ENCODE data around the gene CAND1. TPM values are rescaled to one million over a fixed set of nuclear protein-coding genes. Genes with fewer than 3 reads are reported as not detected.
A peak's percentile ranks its signal among the peaks of the same experiment; 100 is the strongest.

Gene CAND1
- 10 to 100 TPM; 32.6 to 57.2 (median 36.3) TPM for total RNA-seq
- 10 to 100 TPM; 10.2 to 11.7 TPM for polyA plus RNA-seq
- long read RNA-seq, donor 1, full-length matches to known transcripts: 15 of 30 reads
- long read RNA-seq, donor 1, partial matches to known transcripts: 9 of 30 reads
- long read RNA-seq, donor 1, other reads (novel, unspliced or antisense): 6 of 30 reads
- long read RNA-seq, donor 2, full-length matches to known transcripts: 23 of 30 reads
- long read RNA-seq, donor 2, partial matches to known transcripts: 4 of 30 reads
- long read RNA-seq, donor 2, other reads (novel, unspliced or antisense): 3 of 30 reads
- long read RNA-seq, donor 3, full-length matches to known transcripts: 31 of 49 reads
- long read RNA-seq, donor 3, partial matches to known transcripts: 14 of 49 reads
- long read RNA-seq, donor 3, other reads (novel, unspliced or antisense): 4 of 49 reads

- intact Hi-C loops (cut with DNase I): loop anchor here in 1 of 10 donors (5.0 kb wide), 1 partner anchor 378 kb away; the partner anchor contains the start of gene DYRK2
- DNase-seq (peak; percentile 97 to 99), ATAC-seq (peak; percentile 93 to 97 (median 95))
- Histone ChIP-seq H3K36me3 (peaks cover 0 to 9% (median 0%) of the 10 kb centered on the region in 9 donors), H3K9me3 (no peaks in the 10 kb centered on the region), H3K4me1 (peaks cover 0 to 47% (median 39%) of the 10 kb centered on the region in 9 donors), H3K27me3 (no peaks in the 10 kb centered on the region), H3K4me3 (peak within 1 kb of the TSS; percentile 74 to 97 (median 90)), H3K27ac (peak within 1 kb of the TSS; percentile 91 to 99 (median 96))
- WGBS, 2 donors: 0 to 1% methylated on average over 58 to 61 of the region's 61 CpGs
- TF ChIP-seq, protein P1, sequence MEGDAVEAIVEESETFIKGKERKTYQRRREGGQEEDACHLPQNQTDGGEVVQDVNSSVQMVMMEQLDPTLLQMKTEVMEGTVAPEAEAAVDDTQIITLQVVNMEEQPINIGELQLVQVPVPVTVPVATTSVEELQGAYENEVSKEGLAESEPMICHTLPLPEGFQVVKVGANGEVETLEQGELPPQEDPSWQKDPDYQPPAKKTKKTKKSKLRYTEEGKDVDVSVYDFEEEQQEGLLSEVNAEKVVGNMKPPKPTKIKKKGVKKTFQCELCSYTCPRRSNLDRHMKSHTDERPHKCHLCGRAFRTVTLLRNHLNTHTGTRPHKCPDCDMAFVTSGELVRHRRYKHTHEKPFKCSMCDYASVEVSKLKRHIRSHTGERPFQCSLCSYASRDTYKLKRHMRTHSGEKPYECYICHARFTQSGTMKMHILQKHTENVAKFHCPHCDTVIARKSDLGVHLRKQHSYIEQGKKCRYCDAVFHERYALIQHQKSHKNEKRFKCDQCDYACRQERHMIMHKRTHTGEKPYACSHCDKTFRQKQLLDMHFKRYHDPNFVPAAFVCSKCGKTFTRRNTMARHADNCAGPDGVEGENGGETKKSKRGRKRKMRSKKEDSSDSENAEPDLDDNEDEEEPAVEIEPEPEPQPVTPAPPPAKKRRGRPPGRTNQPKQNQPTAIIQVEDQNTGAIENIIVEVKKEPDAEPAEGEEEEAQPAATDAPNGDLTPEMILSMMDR (IDR thresholded peaks at IDR 0.05): peak in 4 of 9 donors; percentile 7 to 45 (median 40)
Observed at GRCh38 chr12:67268896-67269632, at the start of gene CAND1. TSS of gene CAND1 (plus strand) at chr12:67269358. CDS start at chr12:67269718, 360 bp downstream.

- Histone ChIP-seq H3K4me3 (no peak overlapping the region), H3K4me1 (no peaks in the 10 kb centered on the region), H3K36me3 (no peaks in the 10 kb centered on the region), H3K9me3 (no peaks in the 10 kb centered on the region), H3K27ac (no peak overlapping the region), H3K27me3 (peaks cover 0 to 6% (median 0%) of the 10 kb centered on the region in 7 donors)
- TF ChIP-seq, protein P1 (IDR thresholded peaks at IDR 0.05): peak in 8 of 9 donors; percentile 14 to 54 (median 34)
- intact Hi-C loops (cut with DNase I): loop anchor here in 7 of 10 donors (2.0 to 10.0 kb wide), 7 partner anchors 58 to 535 kb away; no protein-coding TSS in a partner anchor
- WGBS, 2 donors: 34 to 38% methylated on average over 4 of the region's 4 CpGs
- ATAC-seq (peak in 1 of 8 donors; percentile 48), DNase-seq (no peak)
Observed at GRCh38 chr12:67220065-67220464, 49.1 kb upstream of the CAND1 start.

- Histone ChIP-seq H3K9me3 (peaks cover 0 to 6% (median 0%) of the 10 kb centered on the region in 11 donors), H3K4me1 (no peaks in the 10 kb centered on the region), H3K36me3 (no peaks in the 10 kb centered on the region), H3K27ac (no peak overlapping the region), H3K4me3 (no peak overlapping the region), H3K27me3 (peaks cover 0 to 6% (median 0%) of the 10 kb centered on the region in 7 donors)
- intact Hi-C loops (cut with DNase I): loop anchor here in 7 of 10 donors (5.0 to 10.0 kb wide), 5 partner anchors 60 to 538 kb away; no protein-coding TSS in a partner anchor
- ATAC-seq: no peak
- no peak for DNase-seq
- WGBS, 2 donors: 31 to 39% methylated on average over 4 of the region's 4 CpGs
- TF ChIP-seq, protein P1 (IDR thresholded peaks at IDR 0.05): peak in 6 of 9 donors; percentile 14 to 46 (median 30)
Observed at GRCh38 chr12:67222302-67222701, 46.9 kb upstream of the CAND1 start.

DNA sequence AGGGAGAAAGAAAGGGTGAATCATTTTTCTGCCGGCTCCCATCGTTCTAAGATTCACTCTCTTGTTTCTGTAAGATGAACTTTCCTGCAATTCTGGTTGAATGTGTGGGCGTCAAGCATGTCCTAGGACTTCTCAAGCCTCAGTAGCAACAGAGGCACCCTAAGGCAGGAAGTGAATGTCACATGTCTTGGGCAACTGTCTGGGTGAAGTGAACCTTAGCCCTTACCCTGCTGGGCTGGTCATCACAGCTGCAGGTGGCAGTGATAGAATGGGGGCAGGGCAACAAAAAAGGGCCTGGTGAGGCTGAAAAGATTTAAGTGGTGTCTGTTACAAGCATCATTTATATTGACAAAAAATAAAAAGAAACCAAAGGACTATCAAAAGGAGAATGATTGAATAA is 45.9 kb upstream of the CAND1 start:
- peaks cover 0 to 6% (median 0%) of the 10 kb centered on the region in 7 donors for H3K27me3 ChIP-seq
- ATAC-seq (no peak), DNase-seq (no peak)
- H3K27ac ChIP-seq: no peak overlapping the region
- TF ChIP-seq, protein P1 (IDR thresholded peaks at IDR 0.05): no peak
- intact Hi-C loops (cut with DNase I): loop anchor here in 7 of 10 donors (5.0 to 10.0 kb wide), 5 partner anchors 61 to 538 kb away; no protein-coding TSS in a partner anchor
- H3K4me3 ChIP-seq: no peak overlapping the region
- peaks cover 0 to 8% (median 0%) of the 10 kb centered on the region in 11 donors for H3K9me3 ChIP-seq
- no peaks in the 10 kb centered on the region for H3K4me1 ChIP-seq
- H3K36me3 ChIP-seq: no peaks in the 10 kb centered on the region
- 79 to 88% methylated on average over 3 of the region's 3 CpGs for WGBS, 2 donors
